Activated T-helper 2 cell treated with anti-CD3 and anti-CD28 coated beads, Interferon-gamma antibody, Interleukin-2, Interleukin-4, amounts not matched to agents 10 μg/mL and 5 μg/mL and 100 μg/mL, durations not matched to agents 14 hours and 24 hours and 36 hours (primary cell): ENCODE data around the gene BZW1. TPM values are rescaled to one million over a fixed set of nuclear protein-coding genes. Genes with fewer than 3 reads are reported as not detected.

Experiments used
- DNase-seq: peaks from one replicate; pipeline ENCODE4 v3.0.0; 2021; ENCODE audit warnings: low spot score
- H3K27ac Mint-ChIP-seq: one replicate; pipeline ENCODE4 v1.8.0; 2021; ENCODE audit warnings: mixed read lengths
- H3K27me3 Mint-ChIP-seq: one replicate; pipeline ENCODE4 v1.8.0; 2021; ENCODE audit warnings: low read depth, mixed read lengths
- H3K36me3 Mint-ChIP-seq: one replicate; pipeline ENCODE4 v1.8.0; 2021; ENCODE audit warnings: low read depth, mixed read lengths
- H3K4me1 Mint-ChIP-seq: one replicate; pipeline ENCODE4 v1.8.0; 2021; ENCODE audit warnings: low read depth, mixed read lengths
- H3K4me3 Mint-ChIP-seq: one replicate; pipeline ENCODE4 v1.8.0; 2021; ENCODE audit warnings: low read depth, mild to moderate bottlenecking, moderate library complexity, mixed read lengths
- H3K9me3 Mint-ChIP-seq: one replicate; pipeline ENCODE4 v1.8.0; 2021; ENCODE audit warnings: mixed read lengths
- intact Hi-C: fragments of 100-400 bp; cut with micrococcal nuclease; formaldehyde crosslinking; loops from one replicate; pipeline ENCODE4 v1.15.1; 2023
- total RNA-seq: library from RNA; stranded (reverse); gene quantifications from 2 replicates; pipeline ENCODE4 v1.2.3, GENCODE V29; 2022

Gene BZW1
- total RNA-seq, 1 donor from 2014 or later: 571 TPM

GRCh38 chr2:200779214-200779613, 32.5 kb upstream of the BZW1 start:
- Mint-ChIP-seq H3K27ac (no peak overlapping the region), H3K4me3 (no peak overlapping the region), H3K27me3 (peaks cover 7% of the 10 kb centered on the region), H3K36me3 (no peaks in the 10 kb centered on the region), H3K4me1 (peaks cover 2% of the 10 kb centered on the region), H3K9me3 (peaks cover under 1% of the 10 kb centered on the region)
- intact Hi-C loops: no loop called here
- no peak for DNase-seq

GRCh38 chr2:200781616-200782015, 30.1 kb upstream of the BZW1 start:
- no peak overlapping the region for H3K4me3 Mint-ChIP-seq
- peaks cover 2% of the 10 kb centered on the region for H3K4me1 Mint-ChIP-seq
- intact Hi-C loops: no loop called here
- H3K36me3 Mint-ChIP-seq: no peaks in the 10 kb centered on the region
- no peaks in the 10 kb centered on the region for H3K9me3 Mint-ChIP-seq
- no peak for DNase-seq
- no peak overlapping the region for H3K27ac Mint-ChIP-seq
- peaks cover 7% of the 10 kb centered on the region for H3K27me3 Mint-ChIP-seq

GRCh38 chr2:200782251-200782650, 29.5 kb upstream of the BZW1 start:
- intact Hi-C loops: no loop called here
- Mint-ChIP-seq H3K4me3 (no peak overlapping the region), H3K27ac (no peak overlapping the region), H3K9me3 (no peaks in the 10 kb centered on the region), H3K36me3 (no peaks in the 10 kb centered on the region), H3K27me3 (peaks cover 7% of the 10 kb centered on the region), H3K4me1 (peaks cover 4% of the 10 kb centered on the region)
- no peak for DNase-seq

- no peaks in the 10 kb centered on the region for H3K9me3 Mint-ChIP-seq
- intact Hi-C loops: no loop called here
- H3K4me3 Mint-ChIP-seq: no peak overlapping the region
- peaks cover 7% of the 10 kb centered on the region for H3K27me3 Mint-ChIP-seq
- peaks cover 16% of the 10 kb centered on the region for H3K4me1 Mint-ChIP-seq
- H3K27ac Mint-ChIP-seq: no peak overlapping the region
- no peaks in the 10 kb centered on the region for H3K36me3 Mint-ChIP-seq
- DNase-seq: no peak
Measured at GRCh38 chr2:200784215-200784614, 27.5 kb upstream of the BZW1 start.

GRCh38 chr2:200786423-200786822, 25.3 kb upstream of the BZW1 start:
- no peak overlapping the region for H3K4me3 Mint-ChIP-seq
- intact Hi-C loops: loop anchor here (2.0 kb wide), 1 partner anchor 26 kb away; no protein-coding TSS in a partner anchor
- H3K9me3 Mint-ChIP-seq: no peaks in the 10 kb centered on the region
- H3K4me1 Mint-ChIP-seq: peaks cover 16% of the 10 kb centered on the region
- no peak overlapping the region for H3K27ac Mint-ChIP-seq
- H3K36me3 Mint-ChIP-seq: no peaks in the 10 kb centered on the region
- H3K27me3 Mint-ChIP-seq: peaks cover 10% of the 10 kb centered on the region
- DNase-seq: no peak

GRCh38 chr2:200786826-200787225, 24.9 kb upstream of the BZW1 start:
- peaks cover 11% of the 10 kb centered on the region for H3K27me3 Mint-ChIP-seq
- H3K4me1 Mint-ChIP-seq: peaks cover 16% of the 10 kb centered on the region
- H3K4me3 Mint-ChIP-seq: no peak overlapping the region
- no peaks in the 10 kb centered on the region for H3K36me3 Mint-ChIP-seq
- intact Hi-C loops: loop anchor here (2.0 kb wide), 1 partner anchor 26 kb away; no protein-coding TSS in a partner anchor
- no peak overlapping the region for H3K27ac Mint-ChIP-seq
- no peaks in the 10 kb centered on the region for H3K9me3 Mint-ChIP-seq
- DNase-seq: no peak

GRCh38 chr2:200787351-200788120, 24.2 kb upstream of the BZW1 start:
- H3K4me1 Mint-ChIP-seq: peaks cover 15% of the 10 kb centered on the region
- no peak overlapping the region for H3K27ac Mint-ChIP-seq
- H3K4me3 Mint-ChIP-seq: no peak overlapping the region
- H3K36me3 Mint-ChIP-seq: no peaks in the 10 kb centered on the region
- DNase-seq: no peak
- intact Hi-C loops: loop anchor here (2.0 kb wide), 1 partner anchor 25 kb away; no protein-coding TSS in a partner anchor
- H3K9me3 Mint-ChIP-seq: no peaks in the 10 kb centered on the region
- peaks cover 10% of the 10 kb centered on the region for H3K27me3 Mint-ChIP-seq

GRCh38 chr2:200788121-200788718, 23.5 kb upstream of the BZW1 start:
- no peak overlapping the region for H3K27ac Mint-ChIP-seq
- intact Hi-C loops: no loop called here
- H3K4me3 Mint-ChIP-seq: no peak overlapping the region

GRCh38 chr2:200790185-200790584, 21.5 kb upstream of the BZW1 start:
- H3K4me3 Mint-ChIP-seq: no peak overlapping the region

More at GRCh38 chr2:200788121-200788718, 23.5 kb upstream of the BZW1 start:
- no peak for DNase-seq
- Mint-ChIP-seq H3K9me3 (no peaks in the 10 kb centered on the region), H3K27me3 (peaks cover 10% of the 10 kb centered on the region), H3K4me1 (peaks cover 14% of the 10 kb centered on the region), H3K36me3 (no peaks in the 10 kb centered on the region)

GRCh38 chr2:200791905-200792304, 19.8 kb upstream of the BZW1 start:
- Mint-ChIP-seq H3K27me3 (peaks cover 12% of the 10 kb centered on the region), H3K27ac (no peak overlapping the region), H3K4me3 (no peak overlapping the region), H3K4me1 (peaks cover 12% of the 10 kb centered on the region), H3K9me3 (no peaks in the 10 kb centered on the region), H3K36me3 (no peaks in the 10 kb centered on the region)
- intact Hi-C loops: no loop called here
- no peak for DNase-seq

More at GRCh38 chr2:200790185-200790584, 21.5 kb upstream of the BZW1 start:
- Mint-ChIP-seq H3K27ac (no peak overlapping the region), H3K27me3 (peaks cover 12% of the 10 kb centered on the region), H3K9me3 (no peaks in the 10 kb centered on the region), H3K36me3 (no peaks in the 10 kb centered on the region), H3K4me1 (peaks cover 14% of the 10 kb centered on the region)
- intact Hi-C loops: no loop called here
- no peak for DNase-seq

- Mint-ChIP-seq H3K9me3 (no peaks in the 10 kb centered on the region), H3K4me3 (no peak overlapping the region), H3K27me3 (peaks cover 12% of the 10 kb centered on the region), H3K4me1 (peaks cover 4% of the 10 kb centered on the region), H3K36me3 (no peaks in the 10 kb centered on the region), H3K27ac (no peak overlapping the region)
- no peak for DNase-seq
- intact Hi-C loops: no loop called here
Measured at GRCh38 chr2:200794143-200794542, 17.6 kb upstream of the BZW1 start.

- Mint-ChIP-seq H3K27me3 (peaks cover 12% of the 10 kb centered on the region), H3K4me3 (no peak overlapping the region), H3K27ac (no peak overlapping the region), H3K9me3 (no peaks in the 10 kb centered on the region), H3K36me3 (no peaks in the 10 kb centered on the region), H3K4me1 (peaks cover 5% of the 10 kb centered on the region)
- DNase-seq: no peak
- intact Hi-C loops: no loop called here
Measured at GRCh38 chr2:200795028-200795440, 16.7 kb upstream of the BZW1 start.

GRCh38 chr2:200796561-200796960, 15.1 kb upstream of the BZW1 start:
- Mint-ChIP-seq H3K27ac (no peak overlapping the region), H3K36me3 (peaks cover 3% of the 10 kb centered on the region), H3K4me1 (peaks cover 11% of the 10 kb centered on the region), H3K27me3 (peaks cover 7% of the 10 kb centered on the region), H3K9me3 (peaks cover 2% of the 10 kb centered on the region), H3K4me3 (no peak overlapping the region)
- no peak for DNase-seq
- intact Hi-C loops: no loop called here
